ENCODE results near the gene ZNF426.
A peak's percentile ranks its signal among the peaks of the same experiment; 100 is the strongest.
"Not testable (repeated sequence)": the region's sequence is repeated elsewhere in the genome, so short reads cannot be mapped to it uniquely, and the experiment has no call there.

ZNF426 gene

GRCh38 chr19:9538183-9539058 is at the start of gene ZNF426:
TSS of gene ZNF426 (minus strand) at chr19:9538645. CDS start at chr19:9536232, 2,413 bp downstream.
- DNase-seq = peak; percentile 15 to 87 (median 74)

GRCh38 chr19:9586764-9587163 is 48.3 kb upstream of the ZNF426 start:
- DNase-seq = peak in 41 of 58 donors; percentile 0 to 71 (median 7)

GRCh38 chr19:9584073-9584833 is 45.8 kb upstream of the ZNF426 start, which contains the start of gene ZNF121:
TSS of gene ZNF121 (minus strand) at chr19:9584504. CDS start at chr19:9568097, 16,407 bp downstream.
- peak in 57 of 58 donors; percentile 42 to 90 (median 78) for DNase-seq

GRCh38 chr19:9582081-9582725 is 43.8 kb upstream of the ZNF426 start:
- DNase-seq = not testable (repeated sequence)

- no peak for DNase-seq
These were observed 42.3 kb upstream of the ZNF426 start for GRCh38 chr19:9580728-9581127.

- DNase-seq = no peak
These were observed 31.8 kb upstream of the ZNF426 start for GRCh38 chr19:9570255-9570654.

GRCh38 chr19:9566729-9567128 is 28.3 kb upstream of the ZNF426 start:
- DNase-seq = no peak

GRCh38 chr19:9565900-9566705 is 27.7 kb upstream of the ZNF426 start:
- DNase-seq = no peak

- no peak for DNase-seq
These were observed 14.3 kb upstream of the ZNF426 start for GRCh38 chr19:9552536-9553274.

GRCh38 chr19:9547870-9548269 is 9.4 kb upstream of the ZNF426 start:
- no peak for DNase-seq

GRCh38 chr19:9541281-9541680 is 2.8 kb upstream of the ZNF426 start:
- not testable (repeated sequence) for DNase-seq

GRCh38 chr19:9539921-9540320 is 1.5 kb upstream of the ZNF426 start:
- not testable (repeated sequence) for DNase-seq

GRCh38 chr19:9539201-9539600 is 756 bp upstream of the ZNF426 start:
- not testable (repeated sequence) for DNase-seq

GRCh38 chr19:9535934-9536333 is 2.5 kb downstream of the ZNF426 start:
- DNase-seq = no peak

- no peak for DNase-seq
These were observed 6.5 kb downstream of the ZNF426 start for GRCh38 chr19:9531933-9532332.

- DNase-seq = no peak
These were observed 9.6 kb downstream of the ZNF426 start for GRCh38 chr19:9528757-9529336.

GRCh38 chr19:9523885-9524474 is 14.5 kb downstream of the ZNF426 start:
- DNase-seq = no peak

- no peak for DNase-seq
These were observed 31.2 kb downstream of the ZNF426 start for GRCh38 chr19:9507285-9507684.

- DNase-seq = no peak
These were observed 37.6 kb downstream of the ZNF426 start for GRCh38 chr19:9500796-9501195.

All from anterior cingulate cortex (tissue), 58 donors.